Retina (tissue), 1 donor: ENCODE results near the gene TNRC6C.

Experiments used
- DNase-seq: peaks from one replicate; pipeline ENCODE4 v3.0.0-alpha.2; 2016

The TNRC6C gene

GRCh38 chr17:78116411-78116810 is 157.9 kb downstream of the TNRC6C start:
- DNase-seq: no peak

- DNase-seq: no peak
Observed at GRCh38 chr17:78117027-78117981, 158.8 kb downstream of the TNRC6C start.

- no peak for DNase-seq
Observed at GRCh38 chr17:78118801-78119241, 160.3 kb downstream of the TNRC6C start.

GRCh38 chr17:78120537-78120936 is 162.0 kb downstream of the TNRC6C start:
- no peak for DNase-seq

- DNase-seq: no peak
Observed at GRCh38 chr17:78120971-78121800, 162.7 kb downstream of the TNRC6C start.

- no peak for DNase-seq
Observed at GRCh38 chr17:78121801-78122215, 163.3 kb downstream of the TNRC6C start.

GRCh38 chr17:78122216-78122930 is 163.9 kb downstream of the TNRC6C start:
- no peak for DNase-seq

GRCh38 chr17:78122931-78123249 is 164.4 kb downstream of the TNRC6C start:
- no peak for DNase-seq

- no peak for DNase-seq
Observed at GRCh38 chr17:78123258-78123929, 164.9 kb downstream of the TNRC6C start.

GRCh38 chr17:78124081-78124835 is 165.8 kb downstream of the TNRC6C start:
- no peak for DNase-seq

- DNase-seq: no peak
Observed at GRCh38 chr17:78124836-78125137, 166.3 kb downstream of the TNRC6C start.

GRCh38 chr17:78125138-78125913 is 166.8 kb downstream of the TNRC6C start:
- DNase-seq: no peak

GRCh38 chr17:78125976-78126894 is 167.7 kb downstream of the TNRC6C start:
- no peak for DNase-seq

GRCh38 chr17:78126895-78127238 is 168.4 kb downstream of the TNRC6C start:
- no peak for DNase-seq

- peak; percentile 65 for DNase-seq
Observed at GRCh38 chr17:78127239-78127887, 168.9 kb downstream of the TNRC6C start.

GRCh38 chr17:78127888-78128550 is 169.5 kb downstream of the TNRC6C start:
- no peak for DNase-seq

GRCh38 chr17:78128551-78129350 is 170.2 kb downstream of the TNRC6C start, which contains the start of gene TMC6:
TSS of gene TMC6 (minus strand) at chr17:78128755. CDS start at chr17:78126832, 1,923 bp downstream.
- no peak for DNase-seq
